GM21423 (cell line): ENCODE data around the gene AP1S2.
"Not testable (repeated sequence)": the region's sequence is repeated elsewhere in the genome, so short reads cannot be mapped to it uniquely, and the experiment has no call there.

ENCODE experiments used
- ATAC-seq: cut with Tn5 transposase; IDR thresholded peaks from one replicate; pipeline ENCODE4 v1.9.1; 2021; ENCODE audit warnings: mild to moderate bottlenecking, moderate library complexity; ENCODE audit not compliant: unreplicated experiment

The AP1S2 gene

GRCh38 chrX:15855568-15856221, 1.1 kb upstream of the AP1S2 start:
- ATAC-seq = no peak

- peak; percentile 34 for ATAC-seq
Measured at GRCh38 chrX:15854080-15854655, 445 bp downstream of the AP1S2 start.

- no peak for ATAC-seq
Measured at GRCh38 chrX:15853586-15854079, 980 bp downstream of the AP1S2 start.

- no peak for ATAC-seq
Measured at GRCh38 chrX:15849555-15849954, 5.1 kb downstream of the AP1S2 start.

GRCh38 chrX:15848576-15848975, 6.0 kb downstream of the AP1S2 start:
- no peak for ATAC-seq

- ATAC-seq = no peak
Measured at GRCh38 chrX:15843960-15844359, 10.7 kb downstream of the AP1S2 start.

- no peak for ATAC-seq
Measured at GRCh38 chrX:15841853-15842516, 12.6 kb downstream of the AP1S2 start.

- no peak for ATAC-seq
Measured at GRCh38 chrX:15838017-15838416, 16.6 kb downstream of the AP1S2 start.

- no peak for ATAC-seq
Measured at GRCh38 chrX:15834827-15835595, 19.6 kb downstream of the AP1S2 start.

- no peak for ATAC-seq
Measured at GRCh38 chrX:15834053-15834452, 20.6 kb downstream of the AP1S2 start.

GRCh38 chrX:15831347-15831746, 23.3 kb downstream of the AP1S2 start:
- ATAC-seq = not testable (repeated sequence)

- ATAC-seq = no peak
Measured at GRCh38 chrX:15829217-15829616, 25.4 kb downstream of the AP1S2 start.

GRCh38 chrX:15825936-15826335, 28.7 kb downstream of the AP1S2 start:
- ATAC-seq = no peak

GRCh38 chrX:15822922-15823321, 31.7 kb downstream of the AP1S2 start:
- ATAC-seq = no peak

- no peak for ATAC-seq
Measured at GRCh38 chrX:15820106-15821073, 34.2 kb downstream of the AP1S2 start.

GRCh38 chrX:15816886-15817285, 37.7 kb downstream of the AP1S2 start:
- ATAC-seq = no peak

- ATAC-seq = no peak
Measured at GRCh38 chrX:15816438-15816809, 38.2 kb downstream of the AP1S2 start.

GRCh38 chrX:15815779-15816437, 38.7 kb downstream of the AP1S2 start:
- no peak for ATAC-seq

- no peak for ATAC-seq
Measured at GRCh38 chrX:15814771-15815365, 39.7 kb downstream of the AP1S2 start.
